HEK293T (cell line): ENCODE data around the gene CFAP251.

Experiments
- CTCF ChIA-PET: fragments of 350-600 bp; formaldehyde crosslinking; extraction: SDS; loops from one replicate; lab custom pipeline; 2021; ENCODE audit warnings: antibody characterized with exemption, inconsistent platforms; lab: Yijun Ruan, JAX
- POLR2A ChIA-PET: fragments of 350-600 bp; formaldehyde crosslinking; extraction: SDS; loops from one replicate; lab custom pipeline; 2020; ENCODE audit warnings: antibody characterized with exemption, inconsistent platforms; lab: Yijun Ruan, JAX
- DNase-seq: peaks from one replicate; pipeline ENCODE4 v3.0.0; 2012; ENCODE audit warnings: mixed read lengths; ENCODE audit errors: extremely low spot score
- ARNT ChIP-seq: fragments of 450-650 bp; IDR thresholded peaks from 2 replicates; pipeline ENCODE4 v1.6.1; 2017; ENCODE audit warnings: mild to moderate bottlenecking
- BHLHE40 ChIP-seq: fragments of 450-650 bp; IDR thresholded peaks from 2 replicates; pipeline ENCODE4 v1.6.1; 2016; ENCODE audit warnings: mild to moderate bottlenecking, moderate library complexity, borderline replicate concordance
- CTBP1 ChIP-seq: fragments of 450-650 bp; IDR thresholded peaks from 2 replicates; pipeline ENCODE4 v1.6.1; 2016; ENCODE audit warnings: borderline replicate concordance
- ELF4 ChIP-seq: fragments of 450-650 bp; IDR thresholded peaks from 2 replicates; pipeline ENCODE4 v1.6.1; 2017; ENCODE audit warnings: antibody characterized with exemption
- FOXA1 ChIP-seq: fragments of 450-650 bp; IDR thresholded peaks from 2 replicates; pipeline ENCODE4 v1.6.1; 2016; ENCODE audit warnings: mild to moderate bottlenecking
- FOXK2 ChIP-seq: fragments of 450-650 bp; IDR thresholded peaks from 2 replicates; pipeline ENCODE4 v1.6.1; 2016; ENCODE audit warnings: mild to moderate bottlenecking
- FOXM1 ChIP-seq: fragments of 450-650 bp; IDR thresholded peaks from 2 replicates; pipeline ENCODE4 v1.6.1; 2017; ENCODE audit warnings: mild to moderate bottlenecking, borderline replicate concordance
- HDGF ChIP-seq: fragments of 450-650 bp; IDR thresholded peaks from 2 replicates; pipeline ENCODE4 v1.6.1; 2017; ENCODE audit warnings: antibody characterized with exemption, borderline replicate concordance
- L3MBTL2 ChIP-seq: fragments of 450-650 bp; conservative IDR thresholded peaks from 2 replicates; pipeline ENCODE4 v1.6.1; 2016; ENCODE audit warnings: mild to moderate bottlenecking
- LEF1 ChIP-seq: fragments of 450-650 bp; IDR thresholded peaks from 2 replicates; pipeline ENCODE4 v1.6.1; 2017; ENCODE audit warnings: mild to moderate bottlenecking, borderline replicate concordance
- NFRKB ChIP-seq: fragments of 450-650 bp; IDR thresholded peaks from 2 replicates; pipeline ENCODE4 v1.6.1; 2016; ENCODE audit warnings: mild to moderate bottlenecking, moderate library complexity
- PKNOX1 ChIP-seq: fragments of 450-650 bp; IDR thresholded peaks from 2 replicates; pipeline ENCODE4 v1.6.1; 2016
- SP1 ChIP-seq: fragments of 450-650 bp; IDR thresholded peaks from 2 replicates; pipeline ENCODE4 v1.6.1; 2017
- SUZ12 ChIP-seq: fragments of 450-650 bp; IDR thresholded peaks from 2 replicates; pipeline ENCODE4 v1.6.1; 2016; ENCODE audit warnings: mild to moderate bottlenecking
- TARDBP ChIP-seq: fragments of 450-650 bp; IDR thresholded peaks from 2 replicates; pipeline ENCODE4 v1.6.1; 2016
- ZNF384 ChIP-seq: fragments of 450-650 bp; IDR thresholded peaks from 2 replicates; pipeline ENCODE4 v1.6.1; 2016

Gene CFAP251

GRCh38 chr12:121964813-121965643 lies 46.6 kb downstream of the CFAP251 start:
- ChIA-PET POLR2A (no interaction called here), CTCF (no interaction called here)
- TF ChIP-seq BHLHE40 (no peak), PKNOX1 (peak; percentile 67)
- no peak for DNase-seq

GRCh38 chr12:121966959-121967358 lies 48.6 kb downstream of the CFAP251 start:
- ChIA-PET POLR2A (no interaction called here), CTCF (no interaction called here)
- DNase-seq, result no peak
- no peak for TF ChIP-seq ZNF384

GRCh38 chr12:121968876-121969275 lies 50.5 kb downstream of the CFAP251 start:
- POLR2A ChIA-PET, result no interaction called here
- no peak for DNase-seq
- TF ChIP-seq FOXK2, result no peak
- no peak for TF ChIP-seq TARDBP
- no peak for TF ChIP-seq L3MBTL2
- no peak for TF ChIP-seq BHLHE40
- no peak for TF ChIP-seq ZNF384
- no peak for TF ChIP-seq LEF1
- TF ChIP-seq NFRKB, result no peak
- no peak for TF ChIP-seq FOXA1
- TF ChIP-seq SP1, result no peak
- no peak for TF ChIP-seq ARNT
- TF ChIP-seq ELF4, result no peak
- TF ChIP-seq SUZ12, result no peak
- no peak for TF ChIP-seq PKNOX1
- TF ChIP-seq HDGF, result no peak
- TF ChIP-seq FOXM1, result no peak
- no peak for TF ChIP-seq CTBP1
- CTCF ChIA-PET, result no interaction called here

GRCh38 chr12:121969726-121970125 lies 51.3 kb downstream of the CFAP251 start:
- ChIA-PET POLR2A (no interaction called here), CTCF (interaction anchor here (0.5 kb wide), 1 partner anchor 62 kb away, joined by 3 read pairs; no protein-coding TSS in a partner anchor)
- no peak for DNase-seq
- TF ChIP-seq TARDBP, result no peak
- no peak for TF ChIP-seq ZNF384
- TF ChIP-seq LEF1, result no peak

- ChIA-PET POLR2A (no interaction called here), CTCF (interaction anchor here (0.5 kb wide), 1 partner anchor 61 kb away, joined by 3 read pairs; no protein-coding TSS in a partner anchor)
- no peak for TF ChIP-seq BHLHE40
- TF ChIP-seq TARDBP, result no peak
- no peak for TF ChIP-seq ZNF384
- no peak for TF ChIP-seq ELF4
- TF ChIP-seq PKNOX1, result no peak
- TF ChIP-seq FOXK2, result no peak
- no peak for TF ChIP-seq L3MBTL2
- TF ChIP-seq NFRKB, result no peak
- no peak for TF ChIP-seq FOXA1
- no peak for TF ChIP-seq CTBP1
- TF ChIP-seq FOXM1, result no peak
- no peak for TF ChIP-seq LEF1
- no peak for TF ChIP-seq ARNT
- no peak for TF ChIP-seq SUZ12
- no peak for TF ChIP-seq HDGF
- no peak for TF ChIP-seq SP1
- DNase-seq, result no peak
Measured at GRCh38 chr12:121970581-121971300, 52.3 kb downstream of the CFAP251 start.

GRCh38 chr12:121974026-121974985 lies 55.9 kb downstream of the CFAP251 start:
- ChIA-PET POLR2A (no interaction called here), CTCF (no interaction called here)
- DNase-seq, result no peak
- TF ChIP-seq L3MBTL2 (no peak), FOXK2 (no peak), SP1 (no peak), ARNT (no peak), HDGF (no peak), ZNF384 (no peak)
